Keratinocyte (primary cell): ENCODE measurements around the gene DGKH.

Experiments
- EZH2 ChIP-seq: IDR thresholded peaks from one replicate; pipeline ENCODE4 v1.6.1; 2012; ENCODE audit warnings: inconsistent platforms, mild to moderate bottlenecking, low read length, moderate library complexity
- TF ChIP-seq, protein P1 (sequence below), 3 experiments: IDR thresholded peaks in 1 of 3; conservative IDR thresholded peaks in 1 of 3; optimal IDR thresholded peaks in 1 of 3; 2 replicates in 2 of 3; 3 replicates in 1 of 3; pipeline versions ENCODE3 to v1.5.1; 2011; ENCODE audit warnings: low read length in 3 of 3, mild to moderate bottlenecking in 3 of 3, moderate library complexity in 2 of 3, control low read depth in 1 of 3, inconsistent platforms in 1 of 3; ENCODE audit not compliant: insufficient read depth in 2 of 3; ENCODE audit errors: extremely low read depth in 1 of 3

DNA sequence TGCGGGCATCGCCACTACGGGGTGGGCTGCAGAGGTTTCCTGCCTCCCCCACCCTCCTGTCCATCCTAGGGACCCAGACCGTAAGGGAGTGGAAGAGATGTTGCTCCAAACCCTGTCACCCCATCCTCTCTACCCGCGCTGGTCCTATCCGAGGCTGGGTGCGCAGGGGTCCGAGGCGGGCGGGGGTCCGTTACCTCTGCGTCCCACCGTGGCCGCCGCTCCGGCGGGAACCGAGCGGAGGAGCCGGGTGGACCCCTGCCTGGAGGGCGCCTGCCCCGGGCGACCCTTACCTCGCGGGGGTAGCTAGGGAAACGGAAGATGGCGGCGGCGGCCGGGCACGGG, at the start of gene DGKH:
- TF ChIP-seq, protein P1, sequence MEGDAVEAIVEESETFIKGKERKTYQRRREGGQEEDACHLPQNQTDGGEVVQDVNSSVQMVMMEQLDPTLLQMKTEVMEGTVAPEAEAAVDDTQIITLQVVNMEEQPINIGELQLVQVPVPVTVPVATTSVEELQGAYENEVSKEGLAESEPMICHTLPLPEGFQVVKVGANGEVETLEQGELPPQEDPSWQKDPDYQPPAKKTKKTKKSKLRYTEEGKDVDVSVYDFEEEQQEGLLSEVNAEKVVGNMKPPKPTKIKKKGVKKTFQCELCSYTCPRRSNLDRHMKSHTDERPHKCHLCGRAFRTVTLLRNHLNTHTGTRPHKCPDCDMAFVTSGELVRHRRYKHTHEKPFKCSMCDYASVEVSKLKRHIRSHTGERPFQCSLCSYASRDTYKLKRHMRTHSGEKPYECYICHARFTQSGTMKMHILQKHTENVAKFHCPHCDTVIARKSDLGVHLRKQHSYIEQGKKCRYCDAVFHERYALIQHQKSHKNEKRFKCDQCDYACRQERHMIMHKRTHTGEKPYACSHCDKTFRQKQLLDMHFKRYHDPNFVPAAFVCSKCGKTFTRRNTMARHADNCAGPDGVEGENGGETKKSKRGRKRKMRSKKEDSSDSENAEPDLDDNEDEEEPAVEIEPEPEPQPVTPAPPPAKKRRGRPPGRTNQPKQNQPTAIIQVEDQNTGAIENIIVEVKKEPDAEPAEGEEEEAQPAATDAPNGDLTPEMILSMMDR (optimal IDR thresholded peaks at IDR 0.05 in 1 of 3, IDR thresholded peaks at IDR 0.05 in 1 of 3, conservative IDR thresholded peaks at IDR 0.05 in 1 of 3; ENCODE audit: extremely low read depth in 1 of 3, insufficient read depth in 2 of 3, low read length in 3 of 3), result no peak
- TF ChIP-seq EZH2, result no peak
